Measurements from ENCODE around the gene BMPR1A.

BMPR1A gene

DNA sequence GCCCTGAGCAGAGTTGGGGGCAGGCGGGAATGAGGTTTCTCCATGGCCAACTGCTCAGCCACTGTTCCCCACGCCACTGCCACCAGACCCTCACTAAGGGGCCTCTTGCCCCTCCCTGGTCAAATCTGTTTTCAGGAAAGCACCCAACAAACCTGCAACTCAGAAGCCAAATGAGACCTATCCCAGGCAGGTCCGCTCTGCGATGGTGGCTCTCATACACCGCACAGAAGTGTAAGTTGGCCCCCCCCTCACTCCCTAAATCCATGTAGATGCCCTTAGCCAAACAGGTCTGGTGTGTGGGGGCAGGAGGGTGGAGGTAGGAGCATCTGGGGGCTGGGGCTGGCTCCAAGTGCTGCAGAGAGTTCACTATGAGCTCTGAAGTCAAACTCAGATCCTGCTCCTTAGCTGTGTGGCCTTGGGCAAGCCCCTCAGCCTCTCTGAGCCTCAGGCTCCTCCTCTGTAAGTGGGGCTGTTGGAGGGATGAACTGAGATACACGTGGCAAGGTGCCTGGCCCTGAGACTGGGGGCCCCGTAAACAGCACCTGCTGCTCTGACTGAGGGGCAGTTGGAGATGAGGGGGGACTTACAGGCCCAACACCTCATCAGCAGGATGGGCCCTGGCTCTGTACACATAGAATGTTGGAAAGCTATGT is 199.9 kb downstream of the BMPR1A start:
- no peak for DNase-seq (ENCODE audit: low read depth)
- peak overlapping the region; percentile 7 for H3K4me3 ChIP-seq (replicated peaks; ENCODE audit: low read depth, low read length)
- TF ChIP-seq, protein P1, sequence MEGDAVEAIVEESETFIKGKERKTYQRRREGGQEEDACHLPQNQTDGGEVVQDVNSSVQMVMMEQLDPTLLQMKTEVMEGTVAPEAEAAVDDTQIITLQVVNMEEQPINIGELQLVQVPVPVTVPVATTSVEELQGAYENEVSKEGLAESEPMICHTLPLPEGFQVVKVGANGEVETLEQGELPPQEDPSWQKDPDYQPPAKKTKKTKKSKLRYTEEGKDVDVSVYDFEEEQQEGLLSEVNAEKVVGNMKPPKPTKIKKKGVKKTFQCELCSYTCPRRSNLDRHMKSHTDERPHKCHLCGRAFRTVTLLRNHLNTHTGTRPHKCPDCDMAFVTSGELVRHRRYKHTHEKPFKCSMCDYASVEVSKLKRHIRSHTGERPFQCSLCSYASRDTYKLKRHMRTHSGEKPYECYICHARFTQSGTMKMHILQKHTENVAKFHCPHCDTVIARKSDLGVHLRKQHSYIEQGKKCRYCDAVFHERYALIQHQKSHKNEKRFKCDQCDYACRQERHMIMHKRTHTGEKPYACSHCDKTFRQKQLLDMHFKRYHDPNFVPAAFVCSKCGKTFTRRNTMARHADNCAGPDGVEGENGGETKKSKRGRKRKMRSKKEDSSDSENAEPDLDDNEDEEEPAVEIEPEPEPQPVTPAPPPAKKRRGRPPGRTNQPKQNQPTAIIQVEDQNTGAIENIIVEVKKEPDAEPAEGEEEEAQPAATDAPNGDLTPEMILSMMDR (IDR thresholded peaks at IDR 0.05; ENCODE audit: low read length, missing control alignments), result no peak

DNA sequence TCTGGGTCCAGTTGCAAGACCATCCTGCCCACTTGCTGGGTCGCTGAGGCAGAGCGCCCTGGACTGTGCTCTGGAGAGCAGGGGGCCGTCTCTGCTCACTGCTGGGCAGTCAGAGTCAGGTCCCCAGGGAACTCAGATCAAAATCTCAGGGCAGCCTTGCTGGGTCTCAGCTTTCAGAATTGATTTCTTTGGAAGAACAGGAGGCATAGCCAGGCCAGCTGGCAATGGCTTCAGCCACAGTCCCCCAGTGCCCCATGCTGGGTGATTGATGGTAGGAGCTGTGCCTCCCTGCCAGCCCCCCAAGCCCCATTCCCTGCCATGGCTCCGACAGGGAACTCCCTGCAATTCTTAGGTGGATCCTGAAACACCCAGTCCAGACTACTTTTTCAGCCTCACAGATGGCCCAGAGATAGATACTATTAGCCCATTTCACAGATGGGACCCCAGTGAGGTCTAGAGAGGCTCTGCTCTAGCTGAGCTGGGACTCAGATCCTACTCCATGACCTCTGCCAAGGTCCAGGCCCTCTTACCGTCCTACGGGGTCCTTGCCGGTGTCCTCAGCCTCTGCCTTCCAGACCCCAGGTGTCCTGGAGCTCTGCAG is 200.5 kb downstream of the BMPR1A start:
- H3K4me3 ChIP-seq (replicated peaks; ENCODE audit: low read depth, low read length), result peak overlapping the region; percentile 29
- no peak for DNase-seq (ENCODE audit: low read depth)
- TF ChIP-seq, protein P1 (IDR thresholded peaks at IDR 0.05; ENCODE audit: low read length, missing control alignments), result no peak

DNA sequence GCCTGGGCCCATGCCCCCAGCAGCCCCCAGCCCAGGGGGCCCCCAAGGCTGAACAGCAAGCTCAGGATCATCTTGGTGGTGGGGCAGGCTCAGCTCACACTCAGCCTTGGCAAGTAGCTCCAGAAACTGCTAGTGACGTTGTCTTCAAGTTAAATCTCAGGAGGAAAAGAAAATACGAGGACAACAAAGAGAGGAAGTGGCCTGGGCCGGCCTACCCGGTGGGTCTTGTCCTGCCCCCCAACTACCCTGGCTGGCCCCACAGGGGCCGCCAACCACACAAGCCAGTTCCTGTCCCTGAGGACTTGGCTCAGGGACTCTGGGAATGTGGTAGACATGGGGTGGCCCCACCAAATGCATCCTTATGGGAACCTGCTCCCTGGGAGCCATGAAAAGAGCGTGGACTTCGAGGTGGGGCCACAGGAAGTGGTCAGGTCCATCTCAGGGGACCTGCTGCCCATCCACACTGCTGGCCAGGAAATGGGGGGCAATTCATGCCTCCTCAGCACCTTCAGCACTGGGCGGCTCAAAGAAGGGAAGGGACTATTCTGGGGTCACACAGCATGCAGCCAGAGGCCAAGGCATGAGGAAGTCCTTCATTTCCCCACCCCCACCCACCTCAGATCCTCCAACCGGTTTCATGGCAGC is 201.2 kb downstream of the BMPR1A start, which contains the start of gene MMRN2:
MMRN2 (minus strand) TSS at position 145 of the 645 bp plus-strand sequence; CDS start at position 71, 74 bp downstream.
- TF ChIP-seq, protein P1 (IDR thresholded peaks at IDR 0.05; ENCODE audit: low read length, missing control alignments), result no peak
- H3K4me3 ChIP-seq (replicated peaks; ENCODE audit: low read depth, low read length), result peak within 1 kb of the TSS; percentile 29
- peak; percentile 65 for DNase-seq (ENCODE audit: low read depth)

DNA sequence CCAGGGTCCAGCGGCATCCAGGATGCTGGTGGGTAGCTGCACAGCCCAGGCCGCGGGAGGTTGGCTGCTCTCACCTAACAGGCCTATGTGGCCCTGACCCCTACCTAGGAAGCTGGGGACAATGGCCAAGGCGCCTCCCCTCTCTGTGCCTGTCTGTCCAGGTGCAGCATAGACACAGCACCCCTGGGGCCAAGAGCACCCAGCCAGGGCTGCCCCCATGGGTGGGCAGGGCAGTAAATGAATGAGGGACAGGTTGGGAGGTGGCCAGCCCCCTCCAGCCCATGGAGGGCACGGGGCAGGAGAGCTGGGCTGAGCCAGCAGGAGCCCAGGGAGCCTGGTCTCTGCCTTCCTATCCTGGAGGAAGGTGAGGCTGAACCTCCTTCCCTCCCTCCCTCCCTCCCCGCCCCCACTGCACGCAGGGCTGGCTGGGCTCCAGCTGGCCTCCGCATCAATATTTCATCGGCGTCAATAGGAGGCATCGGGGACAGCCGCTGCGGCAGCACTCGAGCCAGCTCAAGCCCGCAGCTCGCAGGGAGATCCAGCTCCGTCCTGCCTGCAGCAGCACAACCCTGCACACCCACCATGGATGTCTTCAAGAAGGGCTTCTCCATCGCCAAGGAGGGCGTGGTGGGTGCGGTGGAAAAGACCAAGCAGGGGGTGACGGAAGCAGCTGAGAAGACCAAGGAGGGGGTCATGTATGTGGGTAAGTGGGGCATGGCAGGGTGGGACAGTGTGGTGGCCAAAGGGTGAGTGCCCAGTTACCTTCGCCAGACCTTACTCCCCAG is 201.9 kb downstream of the BMPR1A start, which contains the start of gene SNCG:
SNCG (plus strand) TSS at position 484 of the 785 bp plus-strand sequence; CDS start at position 583, 99 bp downstream.
- peak within 1 kb of the TSS; percentile 29 for H3K4me3 ChIP-seq (replicated peaks; ENCODE audit: low read depth, low read length)
- DNase-seq (ENCODE audit: low read depth), result peak; percentile 52
- TF ChIP-seq, protein P1 (IDR thresholded peaks at IDR 0.05; ENCODE audit: low read length, missing control alignments), result no peak

DNA sequence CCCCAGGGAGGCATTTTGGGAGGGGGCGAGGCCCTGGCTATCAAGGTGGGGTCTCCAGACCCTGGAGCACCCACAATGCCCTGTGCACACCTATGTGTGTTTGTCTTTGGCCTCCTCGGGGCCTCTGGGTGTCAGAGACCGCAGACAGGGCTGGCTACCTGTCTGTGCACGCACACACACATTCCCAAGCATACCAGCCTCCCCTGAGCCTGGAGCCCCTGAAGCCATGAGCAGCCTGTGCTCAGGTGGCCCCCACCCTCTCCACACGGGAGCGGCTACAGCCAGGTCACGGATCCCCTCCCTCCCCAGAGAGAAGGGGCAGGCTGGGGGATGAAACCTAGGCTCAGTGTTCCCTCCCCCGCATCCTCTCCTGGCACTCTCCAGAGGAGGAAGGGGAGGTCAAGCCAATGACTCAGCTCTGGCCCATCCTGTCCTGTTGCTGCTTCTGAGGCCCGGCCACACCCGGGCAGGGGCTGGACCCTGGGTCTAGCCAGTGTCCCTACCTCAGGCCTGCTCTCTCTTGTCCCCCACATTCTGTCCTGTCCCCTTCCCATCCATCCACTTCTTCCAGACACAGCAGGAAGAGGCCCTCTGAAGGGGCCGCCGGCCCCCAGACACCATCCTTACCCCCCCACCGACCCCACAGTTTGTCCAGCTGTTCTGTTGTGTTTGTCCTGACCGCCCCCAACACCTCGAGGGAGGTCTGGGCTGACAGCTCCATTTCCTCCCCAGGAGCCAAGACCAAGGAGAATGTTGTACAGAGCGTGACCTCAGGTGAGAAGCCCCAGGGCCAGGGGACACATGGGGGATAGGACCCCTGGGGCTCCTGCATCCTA is 202.7 kb downstream of the BMPR1A start:
- peak; percentile 83 for DNase-seq (ENCODE audit: low read depth)
- H3K4me3 ChIP-seq (replicated peaks; ENCODE audit: low read depth, low read length), result peak overlapping the region; percentile 1
- TF ChIP-seq, protein P1 (IDR thresholded peaks at IDR 0.05; ENCODE audit: low read length, missing control alignments), result no peak

DNA sequence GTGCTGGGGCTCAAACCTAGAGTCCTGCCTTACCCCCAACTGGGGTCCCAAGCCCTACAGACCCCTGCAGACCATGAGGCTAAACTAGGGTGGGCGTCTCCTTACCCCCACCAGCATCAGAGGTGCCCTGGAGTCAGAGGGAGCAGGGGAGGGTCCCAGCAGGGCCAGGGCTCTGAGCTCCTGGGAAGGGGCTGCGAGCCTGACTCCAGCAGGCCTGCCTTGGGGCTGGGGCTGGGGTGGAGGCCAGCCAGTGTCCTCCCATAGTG is 203.3 kb downstream of the BMPR1A start:
- no peak for DNase-seq (ENCODE audit: low read depth)
- H3K4me3 ChIP-seq (replicated peaks; ENCODE audit: low read depth, low read length), result no peak overlapping the region
- TF ChIP-seq, protein P1 (IDR thresholded peaks at IDR 0.05; ENCODE audit: low read length, missing control alignments), result no peak
